ENCODE data around the gene ZNF823. TPM values are rescaled to one million over a fixed set of nuclear protein-coding genes. Genes with fewer than 3 reads are reported as not detected.

Gene ZNF823
- total and polyA plus RNA-seq, 9 of the 15 experiments (the other 6 are each of a cell fraction or from before 2014, with no cell fraction given): 4.0 to 13.4 (median 6.1) TPM

DNA sequence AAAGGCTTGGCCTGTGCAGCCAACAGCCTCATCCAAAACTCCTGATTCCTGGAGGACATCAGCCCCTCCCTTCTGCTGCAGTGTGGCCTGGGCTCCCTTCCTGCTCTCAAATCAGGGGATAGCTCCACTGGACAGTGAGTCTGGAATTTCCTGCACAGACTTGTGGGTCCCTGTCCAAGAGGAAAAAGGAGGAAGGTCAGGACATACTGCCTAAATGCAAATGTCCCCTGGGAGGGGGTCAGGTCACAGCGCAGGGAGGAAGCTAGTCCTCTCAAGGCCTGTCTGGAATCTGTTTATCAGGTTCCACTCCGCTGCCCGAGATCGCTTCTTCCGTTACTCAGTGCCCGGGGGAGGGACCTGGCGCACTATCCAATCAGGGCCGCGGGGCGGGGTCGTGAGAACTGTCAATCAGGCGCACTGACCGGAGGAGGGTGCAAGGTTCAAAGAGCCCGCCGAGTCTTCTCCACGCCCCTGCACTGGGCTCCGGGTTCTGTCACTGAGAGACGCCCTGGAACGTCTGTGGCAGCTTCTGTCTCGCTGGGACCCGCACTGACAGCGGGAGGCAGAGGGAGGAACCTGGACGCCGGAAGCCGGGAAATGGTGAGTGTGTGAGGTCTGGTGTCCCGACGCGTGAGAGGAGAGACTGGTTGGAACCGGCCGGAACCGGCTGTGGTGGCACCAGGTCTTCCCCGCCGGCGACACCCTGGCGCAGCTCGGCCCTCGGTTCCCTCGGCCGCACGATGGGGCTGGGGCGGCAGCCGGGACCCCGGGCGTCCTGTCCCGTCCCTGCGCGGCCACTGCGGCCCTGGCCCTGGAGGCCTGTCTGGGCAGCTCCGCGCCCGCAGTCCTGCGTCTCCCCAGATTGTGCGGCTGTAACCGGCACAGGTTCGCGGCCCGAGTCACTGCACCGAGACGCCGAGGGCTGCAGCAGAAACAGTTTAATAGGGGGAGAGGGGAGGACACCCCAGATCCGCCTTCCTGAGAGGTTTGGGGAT, 28.1 kb upstream of the ZNF823 start, which contains the start of gene ZNF441 (continued):
- TF ChIP-seq, protein P1, sequence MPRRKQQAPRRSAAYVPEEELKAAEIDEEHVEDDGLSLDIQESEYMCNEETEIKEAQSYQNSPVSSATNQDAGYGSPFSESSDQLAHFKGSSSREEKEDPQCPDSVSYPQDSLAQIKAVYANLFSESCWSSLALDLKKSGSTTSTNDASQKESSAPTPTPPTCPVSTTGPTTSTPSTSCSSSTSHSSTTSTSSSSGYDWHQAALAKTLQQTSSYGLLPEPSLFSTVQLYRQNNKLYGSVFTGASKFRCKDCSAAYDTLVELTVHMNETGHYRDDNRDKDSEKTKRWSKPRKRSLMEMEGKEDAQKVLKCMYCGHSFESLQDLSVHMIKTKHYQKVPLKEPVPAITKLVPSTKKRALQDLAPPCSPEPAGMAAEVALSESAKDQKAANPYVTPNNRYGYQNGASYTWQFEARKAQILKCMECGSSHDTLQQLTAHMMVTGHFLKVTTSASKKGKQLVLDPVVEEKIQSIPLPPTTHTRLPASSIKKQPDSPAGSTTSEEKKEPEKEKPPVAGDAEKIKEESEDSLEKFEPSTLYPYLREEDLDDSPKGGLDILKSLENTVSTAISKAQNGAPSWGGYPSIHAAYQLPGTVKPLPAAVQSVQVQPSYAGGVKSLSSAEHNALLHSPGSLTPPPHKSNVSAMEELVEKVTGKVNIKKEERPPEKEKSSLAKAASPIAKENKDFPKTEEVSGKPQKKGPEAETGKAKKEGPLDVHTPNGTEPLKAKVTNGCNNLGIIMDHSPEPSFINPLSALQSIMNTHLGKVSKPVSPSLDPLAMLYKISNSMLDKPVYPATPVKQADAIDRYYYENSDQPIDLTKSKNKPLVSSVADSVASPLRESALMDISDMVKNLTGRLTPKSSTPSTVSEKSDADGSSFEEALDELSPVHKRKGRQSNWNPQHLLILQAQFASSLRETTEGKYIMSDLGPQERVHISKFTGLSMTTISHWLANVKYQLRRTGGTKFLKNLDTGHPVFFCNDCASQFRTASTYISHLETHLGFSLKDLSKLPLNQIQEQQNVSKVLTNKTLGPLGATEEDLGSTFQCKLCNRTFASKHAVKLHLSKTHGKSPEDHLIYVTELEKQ (CRISPR knock-in tag; IDR thresholded peaks at IDR 0.05): no peak
- TF ChIP-seq JUN (IDR thresholded peaks at IDR 0.05; ENCODE audit: borderline replicate concordance, low read depth, low read length) (0 out of 2 replicates have a peak, but pooled peaks have one; percentile 12), JUN (CRISPR knock-in tag; IDR thresholded peaks at IDR 0.05; ENCODE audit: borderline replicate concordance) (0 out of 2 replicates have a peak, but pooled peaks have one; percentile 2), ZNF12 (CRISPR knock-in tag; IDR thresholded peaks at IDR 0.05) (no peak), FOXP1 (CRISPR knock-in tag; IDR thresholded peaks at IDR 0.05) (peak; percentile 57; the same call in 1 of the 2 replicates), ILF3 (IDR thresholded peaks at IDR 0.05; ENCODE audit: borderline replicate concordance) (no peak), FUS (optimal IDR thresholded peaks at IDR 0.05; ENCODE audit: low read depth, low read length) (no peak), MAFF (IDR thresholded peaks at IDR 0.05; ENCODE audit: low read length) (no peak), ZEB2 (IDR thresholded peaks at IDR 0.05) (no peak), PRMT5 (CRISPR knock-in tag; IDR thresholded peaks at IDR 0.05) (no peak), CBFA2T3 (IDR thresholded peaks at IDR 0.05) (0 out of 2 replicates have a peak, but pooled peaks have one; percentile 29), CHD2 (IDR thresholded peaks at IDR 0.05; ENCODE audit: low read depth, low read length) (peak; percentile 70), PPARD (CRISPR knock-in tag; IDR thresholded peaks at IDR 0.05) (no peak), FOXJ3 (CRISPR knock-in tag; IDR thresholded peaks at IDR 0.05) (no peak), SRSF3 (IDR thresholded peaks at IDR 0.05; ENCODE audit: insufficient read depth, low read length) (no peak)
- TF ChIP-seq, protein P2, sequence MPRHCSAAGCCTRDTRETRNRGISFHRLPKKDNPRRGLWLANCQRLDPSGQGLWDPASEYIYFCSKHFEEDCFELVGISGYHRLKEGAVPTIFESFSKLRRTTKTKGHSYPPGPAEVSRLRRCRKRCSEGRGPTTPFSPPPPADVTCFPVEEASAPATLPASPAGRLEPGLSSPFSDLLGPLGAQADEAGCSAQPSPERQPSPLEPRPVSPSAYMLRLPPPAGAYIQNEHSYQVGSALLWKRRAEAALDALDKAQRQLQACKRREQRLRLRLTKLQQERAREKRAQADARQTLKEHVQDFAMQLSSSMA (CRISPR knock-in tag; IDR thresholded peaks at IDR 0.05): no peak
- TF ChIP-seq, protein P3, sequence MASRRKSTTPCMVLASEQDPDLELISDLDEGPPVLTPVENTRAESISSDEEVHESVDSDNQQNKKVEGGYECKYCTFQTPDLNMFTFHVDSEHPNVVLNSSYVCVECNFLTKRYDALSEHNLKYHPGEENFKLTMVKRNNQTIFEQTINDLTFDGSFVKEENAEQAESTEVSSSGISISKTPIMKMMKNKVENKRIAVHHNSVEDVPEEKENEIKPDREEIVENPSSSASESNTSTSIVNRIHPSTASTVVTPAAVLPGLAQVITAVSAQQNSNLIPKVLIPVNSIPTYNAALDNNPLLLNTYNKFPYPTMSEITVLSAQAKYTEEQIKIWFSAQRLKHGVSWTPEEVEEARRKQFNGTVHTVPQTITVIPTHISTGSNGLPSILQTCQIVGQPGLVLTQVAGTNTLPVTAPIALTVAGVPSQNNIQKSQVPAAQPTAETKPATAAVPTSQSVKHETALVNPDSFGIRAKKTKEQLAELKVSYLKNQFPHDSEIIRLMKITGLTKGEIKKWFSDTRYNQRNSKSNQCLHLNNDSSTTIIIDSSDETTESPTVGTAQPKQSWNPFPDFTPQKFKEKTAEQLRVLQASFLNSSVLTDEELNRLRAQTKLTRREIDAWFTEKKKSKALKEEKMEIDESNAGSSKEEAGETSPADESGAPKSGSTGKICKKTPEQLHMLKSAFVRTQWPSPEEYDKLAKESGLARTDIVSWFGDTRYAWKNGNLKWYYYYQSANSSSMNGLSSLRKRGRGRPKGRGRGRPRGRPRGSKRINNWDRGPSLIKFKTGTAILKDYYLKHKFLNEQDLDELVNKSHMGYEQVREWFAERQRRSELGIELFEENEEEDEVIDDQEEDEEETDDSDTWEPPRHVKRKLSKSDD (conservative IDR thresholded peaks at IDR 0.05; ENCODE audit: low read length): no peak
- TF ChIP-seq, protein P4, sequence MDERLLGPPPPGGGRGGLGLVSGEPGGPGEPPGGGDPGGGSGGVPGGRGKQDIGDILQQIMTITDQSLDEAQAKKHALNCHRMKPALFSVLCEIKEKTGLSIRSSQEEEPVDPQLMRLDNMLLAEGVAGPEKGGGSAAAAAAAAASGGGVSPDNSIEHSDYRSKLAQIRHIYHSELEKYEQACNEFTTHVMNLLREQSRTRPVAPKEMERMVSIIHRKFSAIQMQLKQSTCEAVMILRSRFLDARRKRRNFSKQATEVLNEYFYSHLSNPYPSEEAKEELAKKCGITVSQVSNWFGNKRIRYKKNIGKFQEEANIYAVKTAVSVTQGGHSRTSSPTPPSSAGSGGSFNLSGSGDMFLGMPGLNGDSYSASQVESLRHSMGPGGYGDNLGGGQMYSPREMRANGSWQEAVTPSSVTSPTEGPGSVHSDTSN (CRISPR knock-in tag; IDR thresholded peaks at IDR 0.05; ENCODE audit: low read depth): peak; percentile 78
- TF ChIP-seq, protein P4 (tag; conservative IDR thresholded peaks at IDR 0.05; ENCODE audit: low read depth): peak; percentile 97

Measured in K562 (cell line).